GM12891 (cell line): ENCODE results near the gene ZNF586.

Source experiments
- DNase-seq: peaks from one replicate; pipeline ENCODE4 v3.0.0; 2011; ENCODE audit warnings: low spot score; ENCODE audit not compliant: insufficient read length
- FAIRE-seq: peaks from 2 replicates; lab custom pipeline; 2011; peaks lifted over from hg19 to GRCh38; lab: Jason Lieb, UNC
- PAX5 ChIP-seq: IDR thresholded peaks from 2 replicates; pipeline ENCODE4 v1.6.1; 2011; ENCODE audit warnings: low read length, moderate library complexity, mild to moderate bottlenecking; ENCODE audit not compliant: insufficient read depth, severe bottlenecking
- POLR2A ChIP-seq: IDR thresholded peaks from 2 replicates; pipeline ENCODE4 v1.6.1; 2011; ENCODE audit warnings: low read depth, low read length, control low read depth
- POLR2AphosphoS5 ChIP-seq: IDR thresholded peaks from 2 replicates; pipeline ENCODE4 v1.6.1; 2011; ENCODE audit warnings: low read depth, low read length, control low read depth
- POU2F2 ChIP-seq: IDR thresholded peaks from 2 replicates; pipeline ENCODE4 v1.6.1; 2011; ENCODE audit warnings: low read depth, mild to moderate bottlenecking, control low read depth, low read length, moderate library complexity
- SPI1 ChIP-seq: IDR thresholded peaks from 2 replicates; pipeline ENCODE4 v1.6.1; 2011; ENCODE audit warnings: low read depth, low read length, control low read depth
- TAF1 ChIP-seq: IDR thresholded peaks from 2 replicates; pipeline ENCODE4 v1.6.1; 2011; ENCODE audit warnings: low read depth, low read length, control low read depth

The ZNF586 gene

GRCh38 chr19:57755031-57755430, 14.4 kb upstream of the ZNF586 start:
- FAIRE-seq (no peak), DNase-seq (no peak)
- TF ChIP-seq POLR2AphosphoS5: no peak
- no peak for TF ChIP-seq SPI1
- no peak for TF ChIP-seq POU2F2
- TF ChIP-seq POLR2A: no peak
- no peak for TF ChIP-seq TAF1
- no peak for TF ChIP-seq PAX5

- TF ChIP-seq POLR2AphosphoS5 (no peak), TAF1 (no peak), POLR2A (no peak), PAX5 (no peak), POU2F2 (no peak), SPI1 (no peak)
- FAIRE-seq (no peak), DNase-seq (no peak)
Measured at GRCh38 chr19:57757941-57758340, 11.5 kb upstream of the ZNF586 start.

GRCh38 chr19:57759096-57759495, 10.4 kb upstream of the ZNF586 start:
- TF ChIP-seq POLR2AphosphoS5 (no peak), TAF1 (no peak), PAX5 (no peak), POLR2A (no peak), POU2F2 (no peak)
- no peak for DNase-seq
- FAIRE-seq: no peak

- TF ChIP-seq SPI1: peak; percentile 77
- no peak for TF ChIP-seq PAX5
- DNase-seq (no peak), FAIRE-seq (peak; percentile 23)
Measured at GRCh38 chr19:57771417-57771816, 1.9 kb downstream of the ZNF586 start.

GRCh38 chr19:57773488-57773887, 4.0 kb downstream of the ZNF586 start:
- FAIRE-seq: no peak

GRCh38 chr19:57776764-57777296, 7.4 kb downstream of the ZNF586 start:
- TF ChIP-seq POLR2AphosphoS5 (no peak), POLR2A (no peak), POU2F2 (no peak), TAF1 (no peak), PAX5 (no peak), SPI1 (no peak)
- no peak for DNase-seq
- FAIRE-seq: no peak

More at GRCh38 chr19:57773488-57773887, 4.0 kb downstream of the ZNF586 start:
- DNase-seq: no peak
- no peak for TF ChIP-seq PAX5
- no peak for TF ChIP-seq TAF1
- TF ChIP-seq SPI1: no peak
- no peak for TF ChIP-seq POLR2AphosphoS5
- no peak for TF ChIP-seq POLR2A
- no peak for TF ChIP-seq POU2F2

- DNase-seq: no peak
- TF ChIP-seq POLR2A: no peak
- no peak for TF ChIP-seq PAX5
- no peak for TF ChIP-seq POU2F2
- TF ChIP-seq SPI1: no peak
- TF ChIP-seq POLR2AphosphoS5: no peak
- TF ChIP-seq TAF1: no peak
- FAIRE-seq: no peak
Measured at GRCh38 chr19:57778336-57778735, 8.9 kb downstream of the ZNF586 start.

GRCh38 chr19:57779220-57779845, 9.9 kb downstream of the ZNF586 start:
- FAIRE-seq (no peak), DNase-seq (no peak)
- no peak for TF ChIP-seq POLR2AphosphoS5
- TF ChIP-seq POLR2A: no peak
- TF ChIP-seq POU2F2: no peak
- TF ChIP-seq SPI1: no peak
- TF ChIP-seq TAF1: no peak
- TF ChIP-seq PAX5: no peak

GRCh38 chr19:57786286-57786685, 16.8 kb downstream of the ZNF586 start:
- DNase-seq (no peak), FAIRE-seq (no peak)
- TF ChIP-seq POU2F2 (no peak), POLR2A (no peak), POLR2AphosphoS5 (no peak), PAX5 (no peak), TAF1 (no peak), SPI1 (no peak)

GRCh38 chr19:57786906-57787305, 17.4 kb downstream of the ZNF586 start:
- TF ChIP-seq POLR2A (no peak), POU2F2 (no peak), TAF1 (no peak), POLR2AphosphoS5 (no peak), SPI1 (no peak), PAX5 (no peak)
- FAIRE-seq (no peak), DNase-seq (no peak)
